T follicular helper cell (primary cell): ENCODE results near the gene COL4A4.

Source experiments
- DNase-seq: peaks from one replicate; pipeline ENCODE4 v3.0.0-alpha.2; 2020; ENCODE audit warnings: low read depth

COL4A4 gene

DNA sequence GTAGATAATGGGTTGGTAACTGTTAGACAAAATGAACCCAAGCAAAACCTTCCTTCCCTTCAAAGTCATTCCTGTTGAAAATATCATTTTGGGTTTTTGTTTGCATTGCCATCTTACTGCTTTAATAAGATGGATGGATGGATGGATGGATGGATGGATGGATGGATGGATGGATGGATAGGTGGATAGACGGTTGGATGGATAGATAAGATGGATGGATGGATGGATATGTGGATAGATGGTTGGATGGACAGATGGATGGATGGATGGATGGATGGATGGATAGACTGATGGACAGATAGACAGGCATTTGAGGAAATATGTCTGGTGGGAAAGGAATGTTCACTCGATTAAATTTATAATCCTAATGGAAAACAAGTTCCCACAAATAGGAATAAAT is 133.2 kb downstream of the COL4A4 start:
- no peak for DNase-seq

DNA sequence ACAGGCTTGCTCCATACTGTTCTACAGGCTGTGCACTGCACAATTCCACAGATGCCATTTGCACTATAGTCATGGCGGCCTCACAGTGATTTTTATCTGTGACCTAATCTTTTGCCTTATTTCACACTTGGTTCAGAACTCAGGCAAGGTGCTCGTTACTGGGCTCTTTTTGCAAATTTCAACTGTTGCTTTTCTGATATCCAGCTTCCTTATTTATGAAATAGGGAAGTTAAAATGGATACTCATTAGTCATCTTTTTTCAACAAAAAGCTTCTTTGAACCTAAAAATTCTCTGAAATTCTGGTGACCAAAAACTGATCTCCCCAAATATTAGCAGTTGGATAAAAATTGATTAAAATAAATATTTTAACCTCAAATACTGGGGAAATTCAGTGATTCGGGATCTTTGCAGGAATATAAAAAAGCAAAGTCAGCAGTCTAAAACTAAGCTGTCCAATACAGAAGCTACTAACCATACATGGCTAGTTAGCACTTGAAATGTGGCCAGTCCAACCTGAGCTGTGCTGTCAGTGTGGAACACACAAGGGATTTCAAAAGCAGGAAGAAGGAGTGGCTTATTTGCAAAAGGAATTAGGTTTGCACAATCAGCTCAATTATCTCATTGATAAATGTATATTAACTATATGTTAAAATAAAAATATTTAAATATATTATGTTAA is 134.4 kb downstream of the COL4A4 start:
- DNase-seq, result no peak

DNA sequence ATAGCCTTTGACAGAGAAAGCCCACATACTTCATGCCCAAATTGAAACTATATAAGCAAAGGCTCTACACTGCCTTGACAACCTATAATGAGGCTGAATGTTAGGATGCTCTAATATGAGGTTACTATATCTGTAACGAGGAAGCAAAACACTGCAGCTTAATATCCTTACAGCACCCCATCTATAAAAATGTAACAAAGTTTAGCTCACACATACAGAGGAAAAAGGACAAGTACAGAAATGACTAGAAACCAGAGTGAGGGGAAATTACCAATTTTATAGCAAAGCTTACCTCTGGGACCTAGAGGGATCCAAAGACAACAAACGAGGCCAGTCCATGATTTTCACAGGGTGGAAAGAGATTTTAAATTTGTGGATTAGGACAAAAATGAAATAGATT is 138.5 kb downstream of the COL4A4 start:
- no peak for DNase-seq

DNA sequence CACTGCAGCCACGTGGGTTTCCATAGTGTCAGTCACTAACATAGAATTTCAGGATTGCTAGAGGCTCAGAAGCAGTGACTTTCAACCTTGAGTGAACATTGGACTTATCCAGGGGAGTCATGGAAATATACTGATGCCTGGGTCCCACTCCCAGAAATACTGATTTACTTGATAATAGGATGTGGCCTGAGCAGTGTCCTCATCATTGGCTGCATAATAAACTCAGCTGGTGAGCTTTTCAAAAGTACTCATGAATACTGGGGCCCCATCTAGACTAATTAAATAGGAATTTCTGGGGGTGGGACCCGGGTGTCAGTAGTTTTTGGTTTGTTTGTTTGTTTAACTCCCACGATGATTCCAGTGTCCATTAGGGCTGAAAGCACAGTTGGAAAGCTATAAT is 141.4 kb downstream of the COL4A4 start:
- no peak for DNase-seq

DNA sequence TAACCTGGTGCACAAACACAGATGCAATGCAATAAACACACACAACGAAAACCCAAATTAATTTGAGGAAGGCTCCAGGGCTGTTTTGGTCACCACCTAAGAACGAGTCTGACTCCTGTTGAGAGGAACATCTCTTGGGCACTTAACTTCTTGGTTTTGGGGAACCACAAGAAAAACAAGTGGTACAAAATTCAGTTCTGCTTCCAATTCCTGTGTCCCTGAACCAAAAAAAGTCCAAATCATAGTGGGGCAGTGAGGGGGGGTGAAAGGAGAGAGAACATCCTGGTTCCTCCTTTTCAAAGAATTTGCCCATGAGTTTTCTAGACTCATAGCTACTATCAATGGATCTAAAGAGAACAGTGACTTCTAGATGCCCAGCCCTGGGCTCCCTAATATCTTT is 143.6 kb downstream of the COL4A4 start:
- no peak for DNase-seq

DNA sequence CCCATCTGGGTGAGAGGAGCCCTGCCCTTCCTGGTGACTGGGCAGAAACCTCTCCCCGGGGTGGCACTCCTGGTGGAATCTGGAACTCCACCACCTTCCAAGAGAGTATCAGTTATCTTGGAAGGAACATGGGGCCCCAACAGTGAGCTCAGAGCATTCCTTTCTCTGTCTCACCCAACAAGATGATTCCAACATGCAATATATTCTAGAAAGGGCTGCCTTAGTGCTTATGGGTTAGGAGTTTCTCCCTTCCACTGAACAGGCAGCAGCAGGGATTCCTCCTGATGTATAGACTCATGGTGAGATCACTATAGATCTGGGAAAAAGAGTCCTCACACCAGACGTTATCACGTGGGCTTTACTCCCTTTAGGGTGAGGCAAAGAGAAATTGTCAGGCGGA is 147.1 kb downstream of the COL4A4 start:
- no peak for DNase-seq

DNA sequence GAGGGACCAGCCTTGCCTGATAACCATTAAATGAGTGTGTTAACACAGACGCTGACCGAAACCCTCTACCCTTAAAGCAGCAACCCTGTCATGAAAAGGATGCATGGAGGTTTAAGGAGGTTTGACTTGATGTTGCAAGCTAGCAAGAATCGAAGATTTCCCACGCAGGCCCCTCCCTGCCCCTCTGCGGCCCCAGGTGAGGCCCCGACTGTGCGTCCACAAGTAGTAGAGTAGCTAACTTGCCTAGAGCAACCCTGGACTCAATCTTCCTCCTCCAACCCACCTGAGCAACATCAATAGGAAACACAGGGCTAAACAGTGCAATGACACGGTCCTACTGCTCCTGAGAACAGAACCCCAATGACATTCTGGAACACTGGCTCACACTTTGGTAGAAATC is 150.1 kb downstream of the COL4A4 start:
- no peak for DNase-seq

DNA sequence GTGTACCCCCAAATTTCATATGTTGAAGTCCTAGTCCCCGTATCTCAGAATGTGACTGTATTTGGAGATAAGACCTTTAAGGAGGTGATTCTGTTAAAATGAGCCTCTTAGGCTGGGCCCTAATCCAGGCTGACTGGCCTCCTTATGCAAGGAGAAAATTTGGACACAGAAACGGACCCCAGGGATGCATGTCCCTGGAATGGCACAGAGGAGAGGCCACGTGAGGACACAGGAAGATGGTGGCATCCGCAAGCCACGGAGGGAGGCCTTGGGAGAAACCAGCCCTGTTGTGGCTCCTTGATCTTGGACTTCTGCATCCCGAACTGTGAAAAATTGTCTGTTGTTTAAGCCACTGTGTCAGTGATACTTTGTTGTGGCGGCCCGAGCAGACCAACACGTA is 150.7 kb downstream of the COL4A4 start:
- no peak for DNase-seq

DNA sequence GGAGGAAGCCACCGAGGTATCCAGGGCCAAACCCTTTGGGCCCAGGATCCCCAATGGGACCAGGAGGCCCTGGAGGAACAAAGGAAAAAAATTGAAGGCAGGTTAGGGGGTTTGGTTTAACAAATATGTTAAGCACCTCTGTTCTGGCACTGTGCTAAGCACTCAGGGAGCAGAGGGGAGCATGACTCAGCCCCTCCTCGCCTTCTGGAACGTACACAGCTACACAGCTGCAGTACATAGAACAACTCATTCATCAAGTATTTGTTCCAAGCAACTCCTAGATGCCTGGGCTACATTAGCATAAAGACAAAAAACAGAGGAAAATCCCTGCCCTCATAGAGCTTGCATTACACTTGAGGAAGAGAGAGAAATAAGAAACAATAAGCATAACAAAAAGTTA is 153.6 kb downstream of the COL4A4 start:
- DNase-seq, result no peak

DNA sequence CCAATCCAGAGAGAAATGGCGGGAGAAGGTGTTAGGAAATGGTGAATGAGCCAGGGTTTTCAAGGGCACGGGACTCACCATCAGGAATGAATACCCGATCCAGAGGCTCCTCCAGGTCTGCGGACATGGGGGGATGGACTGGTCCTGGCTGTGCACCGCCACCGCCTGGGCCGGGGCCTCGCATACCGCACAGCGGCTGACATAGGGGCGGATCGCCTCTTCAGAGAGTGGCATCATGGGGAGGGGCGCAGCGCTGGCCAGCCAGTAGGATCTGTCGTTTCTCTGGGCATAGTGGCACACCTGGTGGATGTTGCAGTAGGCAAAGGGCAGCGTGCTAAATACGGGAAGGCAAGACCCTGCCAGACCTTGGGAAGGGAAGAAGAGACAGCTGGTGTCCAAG is 156.1 kb downstream of the COL4A4 start:
- DNase-seq, result no peak

DNA sequence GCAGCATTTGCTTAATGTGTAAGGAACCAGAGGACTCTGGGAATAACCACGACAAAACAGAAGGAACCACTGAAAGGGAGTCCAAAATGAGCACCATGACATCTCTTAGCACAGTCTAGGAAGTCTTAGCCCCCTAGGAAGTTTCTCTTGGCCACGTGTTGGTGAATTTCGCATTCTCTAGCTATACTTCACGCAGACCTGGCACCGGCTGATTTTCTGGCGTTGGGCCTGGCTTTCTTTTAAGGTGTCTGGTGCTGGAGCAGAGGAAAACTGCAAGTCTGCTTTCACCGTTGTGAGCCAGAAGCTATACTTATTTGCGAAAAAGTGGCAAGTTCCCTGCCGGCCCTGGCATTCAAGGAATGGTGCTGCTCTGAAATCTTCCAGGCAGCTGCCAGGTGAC is 156.9 kb downstream of the COL4A4 start:
- no peak for DNase-seq

DNA sequence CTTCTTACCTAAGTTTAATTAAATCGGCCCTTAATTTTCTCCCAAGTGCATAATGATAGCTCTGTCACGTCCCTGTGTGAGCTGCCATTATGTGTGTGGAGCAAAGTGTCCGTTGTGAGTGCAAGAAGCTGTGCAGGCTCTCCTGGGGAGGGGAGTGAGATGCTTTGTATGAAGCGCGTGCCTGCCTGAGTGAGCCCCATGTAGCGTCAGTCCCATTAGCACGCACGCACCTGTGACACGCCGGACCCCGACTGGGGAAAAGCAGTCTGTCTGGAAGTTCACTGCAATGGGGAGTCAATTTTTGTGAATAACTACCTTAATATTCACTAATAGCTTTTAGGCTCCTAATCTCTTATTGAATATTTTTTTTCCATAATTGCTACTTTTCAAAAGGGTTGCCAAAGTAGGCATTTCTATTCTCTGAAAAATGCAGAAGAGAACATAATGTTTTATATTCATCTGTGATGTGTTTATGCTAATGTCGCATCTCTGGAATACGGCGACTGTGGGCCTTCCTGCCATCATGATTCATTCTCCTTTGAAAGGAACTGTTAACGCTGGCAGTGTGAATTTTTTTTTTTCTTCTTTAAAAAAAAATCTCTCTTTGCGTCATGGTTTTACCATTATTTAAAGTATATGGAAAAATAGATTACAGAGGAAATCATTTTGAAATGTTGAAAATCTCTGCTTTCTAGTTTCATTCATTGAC is 157.7 kb downstream of the COL4A4 start:
- DNase-seq, result no peak

DNA sequence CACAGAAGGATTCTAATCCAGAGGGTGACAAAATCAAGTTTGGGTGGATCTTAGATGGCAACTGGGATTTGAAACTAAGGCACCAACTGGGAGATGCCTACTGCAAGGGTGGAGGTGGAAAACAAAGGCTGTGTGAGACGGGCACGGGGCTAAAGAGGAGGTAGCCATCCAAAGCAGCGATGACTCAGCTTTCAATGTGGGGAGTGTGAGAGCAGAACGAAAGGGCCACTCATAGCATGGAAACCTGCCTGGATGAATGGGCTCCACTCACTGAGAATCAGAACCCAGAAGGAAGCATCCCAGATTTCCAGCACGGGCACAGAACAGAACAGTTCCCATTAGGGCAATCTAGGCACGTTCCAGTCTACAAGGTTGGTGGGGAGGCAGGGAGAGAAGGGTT is 159.5 kb downstream of the COL4A4 start:
- no peak for DNase-seq

DNA sequence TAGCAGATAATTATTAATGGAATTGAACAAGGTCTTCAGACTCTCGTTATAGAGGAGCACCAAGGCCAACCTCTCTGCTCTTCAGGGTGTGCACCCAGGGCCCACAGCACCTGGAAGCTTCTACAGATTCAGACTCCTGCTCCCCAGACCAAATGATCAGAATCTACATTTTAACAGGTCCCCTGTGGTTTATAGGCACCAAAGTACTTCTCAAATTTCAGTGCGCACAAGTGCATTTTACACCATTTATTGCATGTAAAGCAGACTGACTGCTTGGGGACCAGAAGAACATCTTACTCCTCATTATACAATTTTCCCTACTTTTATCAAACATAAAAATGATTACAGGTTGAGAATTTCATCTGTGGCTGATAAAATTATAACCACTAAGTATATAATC is 163.9 kb downstream of the COL4A4 start:
- no peak for DNase-seq

DNA sequence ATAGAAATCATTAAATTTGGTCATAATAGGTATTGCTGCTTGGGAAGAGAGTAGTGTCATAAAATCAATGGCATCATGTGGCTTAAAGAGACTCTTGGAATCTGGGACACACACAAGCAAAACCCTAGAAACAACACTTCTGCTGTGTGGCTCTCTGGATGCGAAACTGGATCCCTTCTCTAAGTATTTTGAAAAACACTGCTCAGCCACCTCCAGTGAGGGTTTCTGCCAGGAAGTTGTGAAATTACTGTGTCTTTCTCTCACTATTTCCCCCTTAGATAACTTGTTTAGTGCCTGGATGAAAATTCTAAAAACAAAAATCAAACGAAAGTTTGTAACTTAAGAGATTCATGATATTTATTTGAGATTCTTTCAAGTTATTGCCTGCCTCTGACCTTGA is 164.3 kb downstream of the COL4A4 start:
- no peak for DNase-seq

DNA sequence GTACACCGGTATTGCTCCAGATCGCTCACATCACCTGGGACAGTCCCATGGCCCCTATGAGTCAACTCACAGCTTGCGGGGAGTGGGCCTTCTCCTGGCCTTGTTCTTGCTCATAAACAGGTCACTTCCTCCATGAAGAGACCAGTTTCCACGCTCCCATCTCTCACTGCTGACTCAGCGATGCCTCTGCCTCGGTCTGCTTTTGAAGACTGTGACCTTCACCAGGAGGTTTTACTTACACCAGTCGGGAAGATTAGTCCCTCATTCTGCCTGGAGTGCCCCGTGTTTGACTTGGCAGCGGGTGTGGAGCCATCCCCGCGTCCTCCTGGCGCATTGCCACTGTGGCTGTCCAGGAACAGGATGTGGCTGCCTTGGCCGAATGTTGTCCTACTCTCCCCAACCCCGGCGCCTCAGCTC is 168.4 kb downstream of the COL4A4 start:
- no peak for DNase-seq

DNA sequence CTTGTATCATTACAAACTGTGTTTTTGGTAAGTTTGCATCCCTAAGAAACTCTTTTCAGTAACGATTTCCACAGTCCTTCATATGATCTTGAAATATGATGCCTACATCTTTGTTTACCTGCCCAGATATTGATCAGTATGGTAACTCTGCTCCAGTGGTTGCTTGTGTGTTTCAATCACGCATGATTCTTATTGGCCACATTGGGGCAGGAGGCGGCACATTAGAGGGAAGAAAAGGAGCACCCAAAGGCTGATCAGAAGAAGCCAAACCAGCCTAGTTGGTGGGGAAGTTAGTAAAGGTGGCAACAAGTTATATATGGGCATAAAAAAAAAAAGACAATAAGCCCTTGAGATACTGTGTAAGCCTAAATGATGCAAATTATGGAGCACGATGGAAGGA is 169.2 kb downstream of the COL4A4 start:
- no peak for DNase-seq

DNA sequence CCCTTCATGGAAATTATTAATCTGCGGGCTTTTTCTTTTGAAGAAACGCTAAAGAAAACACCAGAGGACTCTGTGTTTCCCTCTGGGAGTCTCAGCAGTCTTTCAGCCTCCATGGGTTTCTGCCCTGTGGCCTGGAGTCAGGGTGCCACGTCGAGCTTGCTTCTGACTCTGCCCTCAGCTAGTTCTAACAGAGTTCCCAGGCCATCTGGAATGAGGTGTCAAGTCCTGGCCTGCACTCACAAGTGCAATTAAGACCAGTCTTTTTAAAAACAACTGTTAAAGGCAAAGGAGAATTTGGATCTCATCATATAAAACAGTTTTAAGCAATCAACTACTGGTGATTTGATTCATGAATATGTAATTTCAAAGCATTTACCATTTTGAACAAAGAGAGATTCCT is 170.8 kb downstream of the COL4A4 start:
- DNase-seq, result no peak

DNA sequence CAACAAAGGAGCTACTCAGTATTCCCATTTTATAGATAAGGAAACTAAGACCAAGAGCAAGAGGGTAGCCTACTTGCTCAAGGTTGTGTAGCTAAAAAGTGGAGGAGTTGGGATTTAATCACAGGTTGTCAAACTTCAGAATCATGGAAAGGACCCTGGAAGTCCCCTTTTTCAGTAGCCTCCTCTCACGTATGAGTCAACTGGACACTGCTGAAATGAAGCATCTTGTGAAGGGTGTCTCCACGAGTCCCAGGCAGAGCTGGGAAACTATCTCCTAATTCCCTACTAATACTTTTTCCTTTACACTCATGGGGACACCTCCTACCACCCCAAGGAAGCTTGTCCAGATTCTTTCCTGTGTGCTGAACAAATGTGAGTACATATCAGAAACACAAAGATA is 172.3 kb downstream of the COL4A4 start:
- DNase-seq, result no peak

DNA sequence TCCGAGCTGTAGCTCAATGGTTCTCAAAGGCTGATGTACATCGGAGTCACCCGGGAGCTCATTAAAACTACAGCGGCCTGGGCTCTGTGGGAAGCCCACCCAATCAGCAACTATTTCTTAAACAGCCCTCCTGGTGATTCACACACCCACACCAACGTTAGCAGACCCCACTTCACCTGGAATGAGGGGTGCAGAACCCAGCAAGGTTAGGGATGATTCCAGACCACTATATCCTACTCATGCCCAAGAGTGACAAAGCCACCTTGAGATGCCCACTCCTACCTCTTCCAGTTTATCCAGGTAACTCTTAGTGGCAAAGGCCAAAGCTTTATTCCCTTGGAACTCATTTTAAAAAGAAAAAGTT is 178.4 kb downstream of the COL4A4 start:
- DNase-seq, result no peak

DNA sequence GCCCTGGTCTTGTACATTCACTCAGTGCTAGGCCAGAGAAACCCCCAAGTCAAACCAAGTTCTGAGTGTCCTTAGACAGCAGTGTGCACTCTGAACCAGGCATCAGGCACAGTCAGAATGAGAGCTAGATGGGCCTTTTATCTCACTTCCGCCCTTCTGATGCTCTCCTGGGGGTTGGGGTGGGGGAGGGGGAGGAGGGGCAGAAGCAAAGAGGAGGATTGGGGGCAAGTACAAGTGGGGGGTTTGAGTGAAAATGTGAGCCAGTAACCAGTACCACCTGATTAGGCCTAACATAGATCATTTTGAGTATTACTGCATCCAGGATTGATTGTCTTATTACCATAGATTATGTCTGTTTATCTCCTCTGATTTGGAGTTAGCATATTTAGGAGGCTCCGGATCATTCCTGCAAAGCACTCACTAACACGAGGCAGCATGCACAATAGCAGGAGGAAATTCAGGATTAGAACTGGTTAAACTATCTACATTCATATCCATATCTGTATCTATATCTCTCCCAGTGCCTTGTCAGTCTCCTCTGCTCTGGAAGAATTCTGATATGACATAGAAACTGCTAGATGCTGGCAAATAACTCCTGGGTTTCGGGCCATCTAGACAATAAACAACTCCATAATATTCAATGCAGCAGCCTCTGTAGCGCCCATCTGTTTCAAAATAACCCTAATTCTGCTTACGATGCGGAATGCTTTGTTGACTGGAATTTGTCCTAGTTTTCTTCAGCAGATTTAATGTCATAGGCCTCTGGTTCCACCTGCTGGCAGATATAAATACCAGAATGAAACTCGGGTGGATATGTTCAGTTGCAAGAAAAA is 179.0 kb downstream of the COL4A4 start:
- no peak for DNase-seq

DNA sequence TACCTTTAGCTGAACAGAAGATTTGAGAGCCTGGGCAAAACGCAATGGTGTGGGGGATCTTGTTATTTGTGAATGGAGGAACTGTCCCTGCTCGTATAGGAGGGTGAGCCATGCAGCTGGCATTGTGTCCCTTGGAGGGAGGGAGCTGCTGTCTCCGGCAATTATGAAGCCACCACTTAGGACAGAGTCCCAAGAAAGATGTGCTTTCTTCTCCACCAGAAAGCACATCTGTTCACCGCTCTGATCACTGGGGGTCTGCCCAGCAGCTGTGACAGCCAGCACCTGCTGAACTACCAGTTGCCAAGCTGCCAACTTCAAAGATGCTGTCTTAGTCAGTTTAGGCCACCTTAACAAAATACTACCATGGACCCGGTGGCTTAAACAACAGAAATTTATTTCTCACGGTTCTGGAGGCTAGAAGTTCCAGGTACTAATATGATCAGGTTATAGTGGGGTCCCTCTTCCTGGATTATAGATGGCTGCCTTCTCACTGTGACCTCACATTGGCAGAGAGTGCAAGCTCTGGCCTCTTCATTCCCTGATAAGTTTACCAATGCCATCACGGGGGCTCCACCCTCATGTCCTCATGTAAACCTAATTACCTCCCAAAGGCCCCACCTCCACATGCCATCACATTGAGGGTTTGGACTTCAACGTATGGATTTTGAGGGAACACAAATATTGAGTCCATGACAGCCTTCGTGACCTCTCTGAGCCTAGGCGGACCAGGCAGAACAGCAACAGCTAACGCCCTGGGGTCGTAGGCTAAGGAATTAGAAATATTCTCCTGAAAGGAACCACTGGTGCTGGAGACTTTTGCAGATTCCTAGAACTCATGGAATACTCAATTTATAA is 179.9 kb downstream of the COL4A4 start:
- no peak for DNase-seq
